Activated CD4-positive, alpha-beta T cell treated with anti-CD3 and anti-CD28 coated beads for 36 hours (primary cell): ENCODE measurements around the gene MCTS1. TPM values are rescaled to one million over a fixed set of nuclear protein-coding genes. Genes with fewer than 3 reads are reported as not detected.
"Not testable (repeated sequence)": the region's sequence is repeated elsewhere in the genome, so short reads cannot be mapped to it uniquely, and the experiment has no call there.

ENCODE experiments used
- ATAC-seq: fragments of 200-7000 bp; cut with Tn5 transposase; one replicate; pipeline ENCODE4 v1.10.0; 2021; ENCODE audit warnings: mild to moderate bottlenecking, moderate library complexity
- CTCF ChIA-PET: fragments of 350-600 bp; sonication (Branson Sonifier 250); formaldehyde crosslinking; loops from one replicate; lab custom pipeline; 2021; ENCODE audit warnings: antibody characterized with exemption; lab: Charles Lee
- POLR2A ChIA-PET: fragments of 350-600 bp; sonication (Branson Sonifier 250); formaldehyde crosslinking; loops from one replicate; lab custom pipeline; 2021; ENCODE audit warnings: antibody characterized with exemption, inconsistent platforms; lab: Charles Lee
- DNase-seq: peaks from one replicate; pipeline ENCODE4 v3.0.0-alpha.2; 2020
- H3K27ac Mint-ChIP-seq: one replicate; pipeline ENCODE4 v1.8.0; 2021; ENCODE audit warnings: mixed read lengths
- H3K27me3 Mint-ChIP-seq: one replicate; pipeline ENCODE4 v1.8.0; 2021; ENCODE audit warnings: mixed read lengths
- H3K36me3 Mint-ChIP-seq: one replicate; pipeline ENCODE4 v1.8.0; 2021; ENCODE audit warnings: low read depth, mixed read lengths
- H3K4me1 Mint-ChIP-seq: one replicate; pipeline ENCODE4 v1.8.0; 2021; ENCODE audit warnings: mixed read lengths
- H3K4me3 Mint-ChIP-seq: one replicate; pipeline ENCODE4 v1.8.0; 2021; ENCODE audit warnings: mild to moderate bottlenecking, moderate library complexity, mixed read lengths
- H3K9me3 Mint-ChIP-seq: one replicate; pipeline ENCODE4 v1.8.0; 2021; ENCODE audit warnings: low read depth, mixed read lengths
- intact Hi-C, 2 experiments: fragments of 100-400 bp; cut with DNase I in 1 of 2; cut with micrococcal nuclease in 1 of 2; formaldehyde crosslinking; loops; one replicate each; pipeline versions ENCODE4 v1.14.2 to v1.15.1; 2022 to 2024; cut with DNase I, micrococcal nuclease
- total RNA-seq, 2 experiments: library from RNA; stranded (reverse); gene quantifications; one replicate each; pipeline ENCODE4 v1.2.3, GENCODE V29; 2021

Gene MCTS1
- total RNA-seq, 2 experiments from 2014 or later = 47.8 to 73.3 TPM

GRCh38 chrX:120568035-120568434, 35.9 kb upstream of the MCTS1 start:
- POLR2A ChIA-PET = no interaction called here
- Mint-ChIP-seq H3K4me1 (peaks cover 2% of the 10 kb centered on the region), H3K27me3 (no peaks in the 10 kb centered on the region), H3K27ac (no peak overlapping the region), H3K9me3 (no peaks in the 10 kb centered on the region), H3K36me3 (no peaks in the 10 kb centered on the region), H3K4me3 (no peak overlapping the region)
- intact Hi-C loops = loop anchor here in 1 of 2 experiments (10.0 kb wide), 1 partner anchor 737 kb away; no protein-coding TSS in a partner anchor
- CTCF ChIA-PET = no interaction called here
- DNase-seq (no peak), ATAC-seq (no peak)

GRCh38 chrX:120568609-120569008, 35.3 kb upstream of the MCTS1 start:
- Mint-ChIP-seq H3K27me3 (no peaks in the 10 kb centered on the region), H3K4me1 (peaks cover 2% of the 10 kb centered on the region), H3K27ac (no peak overlapping the region), H3K9me3 (no peaks in the 10 kb centered on the region), H3K36me3 (no peaks in the 10 kb centered on the region), H3K4me3 (no peak overlapping the region)
- ChIA-PET CTCF (no interaction called here), POLR2A (no interaction called here)
- no peak for ATAC-seq
- intact Hi-C loops = loop anchor here in 1 of 2 experiments (10.0 kb wide), 1 partner anchor 736 kb away; no protein-coding TSS in a partner anchor
- DNase-seq = no peak

DNA sequence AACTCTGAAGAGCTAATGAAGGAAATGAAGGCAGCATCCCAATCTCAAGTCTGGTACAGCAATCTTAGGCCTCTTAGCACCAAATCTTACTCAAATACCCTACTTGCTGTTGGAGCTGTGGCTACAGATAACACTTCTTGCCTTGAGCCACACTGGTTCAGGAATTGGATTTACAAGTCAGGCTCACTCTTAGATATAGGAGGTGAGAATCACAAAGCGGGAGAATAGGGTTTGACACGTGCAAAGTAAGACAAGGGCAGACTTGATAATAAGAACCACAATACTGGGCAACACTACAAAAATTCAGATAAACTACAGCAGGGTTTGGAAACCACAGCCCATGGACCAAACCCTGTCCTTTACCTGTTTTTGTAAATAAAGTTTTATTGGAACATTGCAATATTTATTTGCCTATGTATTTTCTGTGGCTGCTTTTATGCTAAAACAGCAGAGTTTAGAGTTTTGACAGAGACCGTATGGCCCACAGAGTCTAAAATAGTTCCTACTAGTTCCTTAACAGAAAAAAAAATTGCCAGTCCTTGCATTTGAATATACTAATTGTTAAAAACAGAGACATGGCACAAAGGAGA, 33.8 kb upstream of the MCTS1 start:
- Mint-ChIP-seq H3K27me3 (no peaks in the 10 kb centered on the region), H3K27ac (no peak overlapping the region), H3K9me3 (no peaks in the 10 kb centered on the region), H3K4me1 (peaks cover 2% of the 10 kb centered on the region), H3K4me3 (no peak overlapping the region), H3K36me3 (no peaks in the 10 kb centered on the region)
- POLR2A ChIA-PET = no interaction called here
- ATAC-seq (no peak), DNase-seq (no peak)
- intact Hi-C loops = no loop called here
- CTCF ChIA-PET = no interaction called here

DNA sequence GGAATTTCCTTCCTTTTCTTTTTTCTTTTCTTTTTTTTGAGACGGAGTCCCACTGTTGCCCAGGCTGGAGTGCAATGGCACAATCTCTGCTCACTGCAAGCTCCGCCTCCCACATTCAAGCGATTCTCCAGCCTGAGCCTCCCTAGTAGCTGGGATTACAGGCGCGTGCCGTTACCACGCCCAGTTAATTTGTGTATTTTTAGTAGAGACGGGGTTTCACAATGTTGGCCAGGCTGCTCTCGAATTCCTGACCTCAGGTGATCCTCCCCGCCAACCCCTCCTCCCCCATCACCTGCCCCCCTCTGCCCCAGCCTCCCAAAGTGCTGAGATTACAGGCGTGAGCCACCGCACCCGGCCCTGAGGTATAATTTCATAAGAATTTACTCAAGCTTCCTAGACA, 30.1 kb upstream of the MCTS1 start:
- intact Hi-C loops, H3K4me1 Mint-ChIP-seq, H3K27me3 Mint-ChIP-seq, ATAC-seq, DNase-seq, H3K27ac Mint-ChIP-seq, POLR2A ChIA-PET, H3K36me3 Mint-ChIP-seq, H3K9me3 Mint-ChIP-seq, H3K4me3 Mint-ChIP-seq, CTCF ChIA-PET: not testable (repeated sequence)

DNA sequence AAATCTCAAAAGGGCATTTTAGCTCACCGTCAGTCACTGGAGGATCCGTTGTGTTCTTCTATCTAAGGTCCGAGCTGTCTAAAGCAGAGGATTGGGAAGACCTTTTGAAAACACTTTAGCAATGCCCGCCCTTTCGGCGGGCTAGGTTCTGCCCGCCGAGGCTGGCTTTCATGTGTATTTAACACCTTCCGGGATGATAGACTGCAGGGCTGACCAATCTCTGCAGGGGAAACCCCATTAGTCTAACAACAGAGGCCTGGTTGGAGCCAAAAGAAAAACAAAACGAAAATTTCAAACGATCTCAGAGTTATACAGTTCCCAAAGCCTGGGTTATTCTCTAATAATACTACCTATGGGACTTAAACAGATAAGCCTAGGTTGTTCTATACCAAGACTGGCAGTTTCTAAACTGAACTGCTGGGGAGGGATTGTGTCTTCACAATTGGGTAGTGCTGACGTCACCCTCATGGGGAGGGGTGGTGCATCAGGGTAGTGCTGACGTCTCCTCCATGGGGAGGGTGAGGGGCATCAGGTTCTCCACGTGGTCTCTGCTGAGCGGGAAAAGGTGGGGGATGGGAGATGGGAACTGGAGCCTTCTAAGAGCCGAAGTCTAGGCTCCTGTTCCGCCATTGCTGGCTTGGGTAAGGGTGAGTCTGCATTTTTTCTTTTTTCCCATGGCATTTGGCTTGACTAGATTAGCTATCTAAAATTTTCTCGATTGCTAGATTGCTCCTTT, 28.4 kb upstream of the MCTS1 start:
- H3K4me1 Mint-ChIP-seq = peaks cover 2% of the 10 kb centered on the region
- intact Hi-C loops = no loop called here
- no peak overlapping the region for H3K4me3 Mint-ChIP-seq
- no peaks in the 10 kb centered on the region for H3K36me3 Mint-ChIP-seq
- H3K27ac Mint-ChIP-seq = no peak overlapping the region
- ChIA-PET POLR2A (no interaction called here), CTCF (interaction anchor here (1.0 kb wide), 1 partner anchor 21 kb away, joined by 4 read pairs; no protein-coding TSS in a partner anchor)
- H3K27me3 Mint-ChIP-seq = peaks cover 2% of the 10 kb centered on the region
- no peaks in the 10 kb centered on the region for H3K9me3 Mint-ChIP-seq
- ATAC-seq = no peak
- no peak for DNase-seq

GRCh38 chrX:120585702-120586101, 18.2 kb upstream of the MCTS1 start:
- Mint-ChIP-seq H3K27me3 (no peaks in the 10 kb centered on the region), H3K27ac (no peak overlapping the region), H3K4me1 (peaks cover 5% of the 10 kb centered on the region), H3K36me3 (no peaks in the 10 kb centered on the region), H3K4me3 (no peak overlapping the region), H3K9me3 (no peaks in the 10 kb centered on the region)
- CTCF ChIA-PET = no interaction called here
- DNase-seq = no peak
- no peak for ATAC-seq
- intact Hi-C loops = no loop called here
- POLR2A ChIA-PET = no interaction called here

DNA sequence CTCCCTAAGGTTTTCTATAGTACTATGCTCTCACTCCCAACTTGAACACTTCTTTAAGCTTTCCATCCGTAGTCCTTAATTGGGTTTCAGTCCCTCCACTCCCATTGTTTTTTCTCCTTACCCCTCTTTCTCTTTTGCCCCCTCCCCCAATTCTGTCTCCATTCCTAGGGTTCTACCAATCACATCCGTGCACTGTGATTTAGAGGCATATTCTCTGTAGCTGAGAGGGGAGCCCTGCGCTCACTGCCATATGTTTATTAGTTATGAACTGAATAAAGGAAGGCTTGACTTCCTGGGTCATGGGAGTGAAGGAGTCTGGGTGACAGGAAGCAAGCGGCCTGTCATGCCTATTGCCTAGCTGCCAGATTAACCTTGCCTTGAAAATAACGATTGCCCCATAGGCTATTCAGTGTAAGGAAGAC, 471 bp downstream of the MCTS1 start:
- Mint-ChIP-seq H3K4me3 (peak overlapping the region; percentile 96), H3K9me3 (no peaks in the 10 kb centered on the region), H3K27ac (peak overlapping the region; percentile 97), H3K27me3 (no peaks in the 10 kb centered on the region), H3K4me1 (peaks cover 5% of the 10 kb centered on the region), H3K36me3 (peaks cover 5% of the 10 kb centered on the region)
- DNase-seq = peak; percentile 48
- ChIA-PET CTCF (interaction anchor here (0.6 to 0.7 kb wide), 2 partner anchors 46 to 93 kb away, joined by 3 read pairs; no protein-coding TSS in a partner anchor), POLR2A (interaction anchor here (0.6 to 2.1 kb wide), 4 partner anchors 23 to 790 kb away, joined by 3 to 24 read pairs (median 3); partner anchors contain the start of gene CUL4B)
- peak; percentile 69 for ATAC-seq
- intact Hi-C loops = loop anchor here (1.0 kb wide), 4 partner anchors 25 to 106 kb away; partner anchors contain the start of gene C1GALT1C1 (in 1 of the 2)

GRCh38 chrX:120612086-120612485, 8.2 kb downstream of the MCTS1 start:
- intact Hi-C loops = no loop called here
- no peak for DNase-seq
- Mint-ChIP-seq H3K27ac (no peak overlapping the region), H3K9me3 (no peaks in the 10 kb centered on the region), H3K4me3 (no peak overlapping the region), H3K4me1 (no peaks in the 10 kb centered on the region), H3K36me3 (peaks cover 16% of the 10 kb centered on the region), H3K27me3 (no peaks in the 10 kb centered on the region)
- POLR2A ChIA-PET = no interaction called here
- CTCF ChIA-PET = interaction anchor here (1.0 kb wide), 1 partner anchor 131 kb away, joined by 3 read pairs; no protein-coding TSS in a partner anchor
- no peak for ATAC-seq

DNA sequence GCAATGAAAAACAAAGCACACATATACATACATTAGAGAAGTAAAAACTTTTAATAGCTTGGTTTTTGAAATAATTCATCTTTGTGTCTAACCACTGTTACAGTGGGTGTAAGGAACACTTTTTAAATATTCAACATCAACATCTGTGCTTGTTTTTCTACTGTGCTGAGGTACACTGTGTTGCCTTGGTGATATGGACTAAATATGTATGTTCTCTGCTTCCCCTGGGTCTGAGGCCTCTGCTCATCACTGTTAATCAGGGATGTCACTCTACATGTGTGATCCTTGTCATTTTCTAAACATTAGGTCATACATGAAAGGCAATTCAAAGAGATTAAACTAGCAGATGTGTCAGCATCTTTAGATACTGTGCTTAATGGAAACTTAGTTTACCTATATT, 10.9 kb downstream of the MCTS1 start:
- intact Hi-C loops = no loop called here
- Mint-ChIP-seq H3K4me3 (no peak overlapping the region), H3K27ac (peak overlapping the region; percentile 37), H3K9me3 (no peaks in the 10 kb centered on the region), H3K4me1 (peaks cover 4% of the 10 kb centered on the region), H3K27me3 (no peaks in the 10 kb centered on the region), H3K36me3 (peaks cover 17% of the 10 kb centered on the region)
- no peak for ATAC-seq
- ChIA-PET POLR2A (no interaction called here), CTCF (interaction anchor here (1.3 kb wide), 1 partner anchor 14 kb away, joined by 3 read pairs; no protein-coding TSS in a partner anchor)
- no peak for DNase-seq

DNA sequence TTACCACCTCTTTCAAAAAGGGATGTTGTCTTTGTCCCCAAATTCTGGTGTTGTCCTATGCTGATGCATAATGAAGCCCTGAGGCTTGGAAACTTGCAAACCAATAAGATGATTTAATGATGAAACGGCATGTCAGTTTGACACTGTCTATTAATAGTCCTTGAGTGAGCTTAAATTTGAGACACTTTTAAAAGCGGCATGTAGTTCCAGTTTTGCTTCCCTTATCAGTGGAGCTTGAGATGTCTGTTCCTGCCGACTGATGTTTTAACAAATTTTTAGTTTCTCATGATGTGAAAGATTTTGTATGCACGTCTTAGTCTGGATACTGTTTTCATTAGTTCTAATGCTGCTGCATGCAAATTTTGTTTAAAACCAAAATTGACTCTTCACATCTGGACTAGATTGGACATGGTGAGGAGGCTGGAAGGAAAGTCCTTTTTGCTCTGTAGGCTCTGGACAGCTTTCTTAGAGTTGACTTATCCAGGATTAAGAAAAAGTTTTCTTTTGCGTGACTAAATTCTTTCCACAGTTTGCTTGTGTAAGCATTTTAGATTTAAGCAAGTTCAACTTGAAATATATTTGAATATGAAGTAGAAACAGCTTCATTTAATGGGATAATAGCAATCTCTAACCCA, 14.2 kb downstream of the MCTS1 start:
- no peak overlapping the region for H3K4me3 Mint-ChIP-seq
- intact Hi-C loops = no loop called here
- no peak for ATAC-seq
- CTCF ChIA-PET = interaction anchor here (1.1 kb wide), 1 partner anchor 12 kb away, joined by 3 read pairs; the partner anchor contains the start of gene C1GALT1C1
- POLR2A ChIA-PET = no interaction called here
- H3K4me1 Mint-ChIP-seq = peaks cover 6% of the 10 kb centered on the region
- H3K9me3 Mint-ChIP-seq = no peaks in the 10 kb centered on the region
- H3K27ac Mint-ChIP-seq = no peak overlapping the region
- no peak for DNase-seq
- H3K36me3 Mint-ChIP-seq = peaks cover 19% of the 10 kb centered on the region
- no peaks in the 10 kb centered on the region for H3K27me3 Mint-ChIP-seq

DNA sequence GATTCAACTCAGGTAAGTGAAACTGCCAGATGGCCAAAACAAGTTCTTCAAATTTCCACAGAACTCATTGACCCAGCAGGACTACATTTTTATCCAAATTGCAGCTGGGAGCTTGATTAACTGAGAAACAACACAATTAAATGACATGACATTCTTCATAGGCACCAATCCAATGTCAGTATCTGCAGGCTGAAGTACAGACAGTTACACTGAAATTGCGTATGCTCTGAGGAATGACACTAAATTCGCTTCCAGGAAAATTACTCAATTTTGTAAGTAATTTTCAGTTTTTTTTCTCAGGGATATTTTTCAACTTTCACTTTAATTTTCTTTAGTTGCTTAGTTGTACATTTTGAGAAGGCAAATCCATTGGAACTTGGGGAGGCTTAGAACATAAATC, 21.5 kb downstream of the MCTS1 start:
- DNase-seq (no peak), ATAC-seq (no peak)
- POLR2A ChIA-PET = no interaction called here
- peak overlapping the region; percentile 25 for H3K27ac Mint-ChIP-seq
- H3K27me3 Mint-ChIP-seq = no peaks in the 10 kb centered on the region
- H3K4me1 Mint-ChIP-seq = peaks cover 20% of the 10 kb centered on the region
- intact Hi-C loops = no loop called here
- H3K9me3 Mint-ChIP-seq = no peaks in the 10 kb centered on the region
- CTCF ChIA-PET = no interaction called here
- H3K36me3 Mint-ChIP-seq = peaks cover 11% of the 10 kb centered on the region
- no peak overlapping the region for H3K4me3 Mint-ChIP-seq
